RWPE2 (cell line): ENCODE results near the gene MID1IP1.

Experiments
- ATAC-seq: fragments of 200-7000 bp; cut with Tn5 transposase; 3 replicates; pipeline ENCODE4 v1.9.1; 2021; ENCODE audit warnings: low read depth
- DNase-seq: peaks from one replicate; pipeline ENCODE4 v3.0.0-alpha.2; 2020; ENCODE audit warnings: low spot score
- H3K27ac ChIP-seq: fragments of 450-650 bp; 2 replicates; pipeline ENCODE4 v1.5.1; 2017; ENCODE audit warnings: mild to moderate bottlenecking; ENCODE audit not compliant: poor library complexity, severe bottlenecking
- H3K27me3 ChIP-seq: fragments of 250-450 bp; sonication (Bioruptor Pico); 2 replicates; pipeline ENCODE4 v1.5.1; 2021; ENCODE audit warnings: mild to moderate bottlenecking, moderate library complexity; ENCODE audit not compliant: insufficient read depth, poor library complexity, severe bottlenecking
- H3K36me3 ChIP-seq: fragments of 250-450 bp; sonication (Bioruptor Pico); 2 replicates; pipeline ENCODE4 v1.5.1; 2020; ENCODE audit warnings: low read depth, mild to moderate bottlenecking, moderate library complexity
- H3K4me1 ChIP-seq: fragments of 250-450 bp; sonication (Bioruptor Pico); 2 replicates; pipeline ENCODE4 v1.5.1; 2021; ENCODE audit warnings: mild to moderate bottlenecking, moderate library complexity; ENCODE audit not compliant: insufficient read depth, poor library complexity, severe bottlenecking
- H3K4me3 ChIP-seq: fragments of 250-450 bp; sonication (Bioruptor Pico); 2 replicates; pipeline ENCODE4 v1.5.1; 2021; ENCODE audit warnings: mild to moderate bottlenecking, moderate library complexity; ENCODE audit not compliant: severe bottlenecking
- H3K9me3 ChIP-seq: fragments of 250-450 bp; sonication (Bioruptor Pico); 2 replicates; pipeline ENCODE4 v1.5.1; 2021; ENCODE audit warnings: mild to moderate bottlenecking, moderate library complexity; ENCODE audit not compliant: severe bottlenecking
- TF ChIP-seq, protein P1 (sequence below): fragments of 450-650 bp; IDR thresholded peaks from one replicate; pipeline ENCODE4 v1.5.1; 2017; ENCODE audit warnings: mild to moderate bottlenecking, moderate library complexity; ENCODE audit not compliant: poor library complexity, severe bottlenecking

The MID1IP1 gene

DNA sequence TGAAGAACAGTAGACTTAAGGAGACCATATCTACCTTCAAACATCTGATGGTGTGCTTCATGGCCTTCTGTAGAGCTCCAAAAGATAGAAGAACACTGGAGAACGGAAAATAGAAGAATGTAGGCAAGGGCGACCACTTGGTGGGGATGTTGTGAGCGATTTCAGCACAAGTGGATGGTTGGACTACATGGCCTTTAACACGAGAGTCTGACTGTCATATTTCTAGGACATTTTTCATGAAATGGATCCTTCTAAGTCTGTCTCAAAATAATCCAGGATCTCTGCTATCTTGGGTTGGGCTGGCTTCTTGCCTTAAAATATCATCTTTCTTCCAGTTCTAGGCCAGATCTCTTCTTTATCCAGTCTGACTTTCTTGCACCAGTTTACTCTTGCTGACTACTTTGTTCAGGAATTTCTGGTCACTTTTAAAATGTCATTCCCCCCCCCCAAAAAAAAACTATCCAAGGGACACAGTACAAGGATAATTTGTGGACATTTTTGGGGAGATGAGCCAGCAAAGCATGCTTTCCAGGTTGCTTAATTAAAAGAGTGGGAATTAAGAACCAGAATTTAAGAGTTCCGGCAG lies 1.2 kb upstream of the MID1IP1 start:
- H3K4me3 ChIP-seq = no peak overlapping the region
- H3K9me3 ChIP-seq = no peaks in the 10 kb centered on the region
- no peaks in the 10 kb centered on the region for H3K27me3 ChIP-seq
- TF ChIP-seq, protein P1, sequence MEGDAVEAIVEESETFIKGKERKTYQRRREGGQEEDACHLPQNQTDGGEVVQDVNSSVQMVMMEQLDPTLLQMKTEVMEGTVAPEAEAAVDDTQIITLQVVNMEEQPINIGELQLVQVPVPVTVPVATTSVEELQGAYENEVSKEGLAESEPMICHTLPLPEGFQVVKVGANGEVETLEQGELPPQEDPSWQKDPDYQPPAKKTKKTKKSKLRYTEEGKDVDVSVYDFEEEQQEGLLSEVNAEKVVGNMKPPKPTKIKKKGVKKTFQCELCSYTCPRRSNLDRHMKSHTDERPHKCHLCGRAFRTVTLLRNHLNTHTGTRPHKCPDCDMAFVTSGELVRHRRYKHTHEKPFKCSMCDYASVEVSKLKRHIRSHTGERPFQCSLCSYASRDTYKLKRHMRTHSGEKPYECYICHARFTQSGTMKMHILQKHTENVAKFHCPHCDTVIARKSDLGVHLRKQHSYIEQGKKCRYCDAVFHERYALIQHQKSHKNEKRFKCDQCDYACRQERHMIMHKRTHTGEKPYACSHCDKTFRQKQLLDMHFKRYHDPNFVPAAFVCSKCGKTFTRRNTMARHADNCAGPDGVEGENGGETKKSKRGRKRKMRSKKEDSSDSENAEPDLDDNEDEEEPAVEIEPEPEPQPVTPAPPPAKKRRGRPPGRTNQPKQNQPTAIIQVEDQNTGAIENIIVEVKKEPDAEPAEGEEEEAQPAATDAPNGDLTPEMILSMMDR = no peak
- DNase-seq (no peak), ATAC-seq (no peak)
- H3K27ac ChIP-seq = peak overlapping the region; percentile 85
- H3K36me3 ChIP-seq = peaks cover 9% of the 10 kb centered on the region
- peaks cover 9% of the 10 kb centered on the region for H3K4me1 ChIP-seq

DNA sequence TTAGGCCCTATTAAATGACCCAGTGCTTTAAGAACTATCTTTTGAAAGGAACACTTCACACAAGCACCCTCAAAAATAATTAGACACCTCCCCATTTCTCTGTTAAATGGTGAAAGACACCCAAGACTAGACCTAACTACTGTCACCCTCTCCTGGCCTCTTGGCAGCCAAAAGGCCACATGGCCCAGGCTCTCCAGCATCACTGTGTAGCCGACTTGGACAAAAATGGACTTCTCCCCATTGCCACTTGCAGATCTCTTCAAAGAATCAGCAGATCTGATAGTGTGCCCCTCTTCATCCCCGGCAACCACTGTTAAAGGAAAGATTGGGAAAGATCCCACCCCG lies 2.0 kb downstream of the MID1IP1 start:
- no peaks in the 10 kb centered on the region for H3K9me3 ChIP-seq
- no peaks in the 10 kb centered on the region for H3K27me3 ChIP-seq
- no peak; the same call in 2 of the 3 replicates for ATAC-seq
- peaks cover 26% of the 10 kb centered on the region for H3K36me3 ChIP-seq
- TF ChIP-seq, protein P1 = no peak
- peaks cover 7% of the 10 kb centered on the region for H3K4me1 ChIP-seq
- H3K4me3 ChIP-seq = peak overlapping the region; percentile 75
- DNase-seq = no peak
- peak overlapping the region; percentile 85 for H3K27ac ChIP-seq

- Histone ChIP-seq H3K36me3 (peaks cover 26% of the 10 kb centered on the region), H3K4me1 (peaks cover 7% of the 10 kb centered on the region), H3K9me3 (no peaks in the 10 kb centered on the region), H3K4me3 (peak overlapping the region; percentile 75), H3K27me3 (no peaks in the 10 kb centered on the region), H3K27ac (peak overlapping the region; percentile 85)
- TF ChIP-seq, protein P1 = no peak
- DNase-seq = peak; percentile 86
- ATAC-seq = peak; percentile 80
Measured at GRCh38 chrX:38803588-38804431, 2.6 kb downstream of the MID1IP1 start.

DNA sequence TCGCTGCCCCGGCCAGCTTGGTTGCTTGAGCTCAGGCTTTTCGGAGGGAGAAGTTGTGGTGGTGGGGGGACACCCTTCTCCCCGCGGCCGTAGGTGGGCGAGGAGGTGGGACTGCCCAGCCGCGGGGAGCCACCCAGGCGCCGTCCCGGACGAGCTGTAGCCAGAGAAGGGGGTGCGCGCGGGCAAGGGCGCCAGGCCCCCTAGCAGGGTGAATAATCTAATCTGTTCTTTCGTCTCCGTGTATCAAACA lies 3.1 kb downstream of the MID1IP1 start:
- Histone ChIP-seq H3K36me3 (peaks cover 26% of the 10 kb centered on the region), H3K27me3 (no peaks in the 10 kb centered on the region), H3K27ac (peak overlapping the region; percentile 85), H3K4me1 (peaks cover 7% of the 10 kb centered on the region), H3K4me3 (peak overlapping the region; percentile 75), H3K9me3 (no peaks in the 10 kb centered on the region)
- ATAC-seq = no peak; the same call in 2 of the 3 replicates
- TF ChIP-seq, protein P1 = no peak
- no peak for DNase-seq
